Thymus (tissue), 11 donors: ENCODE data around the gene CORO2B. TPM values are rescaled to one million over a fixed set of nuclear protein-coding genes. Genes with fewer than 3 reads are reported as not detected.
A peak's percentile ranks its signal among the peaks of the same experiment; 100 is the strongest.

Source experiments
- DNase-seq, 9 donors: peaks; one replicate each; pipeline ENCODE4 v3.0.0-alpha.2; 2013; ENCODE audit warnings: low spot score in 9 of 9, low read depth in 6 of 9, missing footprints in 1 of 9
- H3K27ac ChIP-seq, 2 donors: one replicate each; pipeline ENCODE4 v1.5.1; 2013; ENCODE audit warnings: control low read depth in 1 of 2, low read depth in 1 of 2, low read length in 1 of 2, mild to moderate bottlenecking in 1 of 2, moderate library complexity in 1 of 2
- H3K27me3 ChIP-seq, 2 donors: one replicate each; pipeline ENCODE4 v1.5.1; 2013; ENCODE audit warnings: low read length in 1 of 2; ENCODE audit not compliant: control insufficient read depth in 2 of 2, insufficient read depth in 1 of 2
- H3K36me3 ChIP-seq, 2 donors: one replicate each; pipeline ENCODE4 v1.5.1; 2013; ENCODE audit warnings: low read length in 1 of 2, mild to moderate bottlenecking in 1 of 2, moderate library complexity in 1 of 2; ENCODE audit not compliant: control insufficient read depth in 2 of 2, insufficient read depth in 2 of 2
- H3K4me1 ChIP-seq, 2 donors: one replicate each; pipeline ENCODE4 v1.5.1; 2013; ENCODE audit warnings: low read length in 2 of 2; ENCODE audit not compliant: control insufficient read depth in 2 of 2, insufficient read depth in 2 of 2
- H3K4me3 ChIP-seq, 2 donors: one replicate each; pipeline ENCODE4 v1.5.1; 2013; ENCODE audit warnings: low read length in 2 of 2, control low read depth in 1 of 2, mild to moderate bottlenecking in 1 of 2
- H3K9me3 ChIP-seq, 2 donors: one replicate each; pipeline ENCODE4 v1.5.1; 2013; ENCODE audit warnings: low read length in 1 of 2, mild to moderate bottlenecking in 1 of 2; ENCODE audit not compliant: control insufficient read depth in 2 of 2, insufficient read depth in 1 of 2
- WGBS: extraction: QIAGEN DNeasy Blood & Tissue Kit; methylation state at CpG from one replicate; pipeline ENCODE4 v1.1.7; 2013; 5-methylcytosine and 5-hydroxymethylcytosine counted together
- polyA plus RNA-seq: library from polyadenylated mRNA; stranded (reverse); fragments of 200-250 nt; gene quantifications from one replicate; pipeline ENCODE4 v1.2.3, GENCODE V29; 2013
- total RNA-seq: library from RNA; stranded (reverse); fragments of 120-200 nt; gene quantifications from one replicate; pipeline ENCODE4 v1.2.4, GENCODE V29; 2013
- donor health status: healthy.

Gene CORO2B
- total and polyA plus RNA-seq, 2 donors, result 0.57 to 1.3 TPM

- Histone ChIP-seq H3K4me1 (no peaks in the 10 kb centered on the region), H3K36me3 (no peaks in the 10 kb centered on the region), H3K27ac (no peak overlapping the region), H3K4me3 (no peak overlapping the region), H3K27me3 (no peaks in the 10 kb centered on the region), H3K9me3 (no peaks in the 10 kb centered on the region)
- 86% methylated on average over 8 of the region's 8 CpGs for whole genome bisulfite sequencing
- DNase-seq, result no peak
Observed at GRCh38 chr15:68658641-68659358, 80.0 kb downstream of the CORO2B start.

GRCh38 chr15:68663526-68663925 lies 84.7 kb downstream of the CORO2B start:
- DNase-seq, result no peak
- Histone ChIP-seq H3K36me3 (no peaks in the 10 kb centered on the region), H3K27me3 (no peaks in the 10 kb centered on the region), H3K27ac (no peak overlapping the region), H3K4me1 (peaks cover 0 to 12% of the 10 kb centered on the region in 2 donors), H3K4me3 (no peak overlapping the region), H3K9me3 (no peaks in the 10 kb centered on the region)
- 97% methylated on average over 1 of the region's 1 CpG for WGBS

- Histone ChIP-seq H3K9me3 (no peaks in the 10 kb centered on the region), H3K27ac (no peak overlapping the region), H3K4me3 (no peak overlapping the region), H3K27me3 (no peaks in the 10 kb centered on the region), H3K36me3 (no peaks in the 10 kb centered on the region), H3K4me1 (peaks cover 0 to 12% of the 10 kb centered on the region in 2 donors)
- DNase-seq, result peak in 1 of 9 donors; percentile 22
- 28% methylated on average over 6 of the region's 6 CpGs for WGBS
Observed at GRCh38 chr15:68666120-68666811, 87.5 kb downstream of the CORO2B start.

- WGBS, result 72% methylated on average over 12 of the region's 12 CpGs
- no peaks in the 10 kb centered on the region for H3K9me3 ChIP-seq
- no peaks in the 10 kb centered on the region for H3K36me3 ChIP-seq
- no peaks in the 10 kb centered on the region for H3K27me3 ChIP-seq
- no peak overlapping the region for H3K27ac ChIP-seq
- H3K4me1 ChIP-seq, result peaks cover 0 to 12% of the 10 kb centered on the region in 2 donors
- DNase-seq, result no peak
- no peak overlapping the region for H3K4me3 ChIP-seq
Observed at GRCh38 chr15:68666812-68667450, 88.1 kb downstream of the CORO2B start.

- no peak for DNase-seq
- peaks cover 0 to 12% of the 10 kb centered on the region in 2 donors for H3K4me1 ChIP-seq
- H3K27ac ChIP-seq, result no peak overlapping the region
- H3K36me3 ChIP-seq, result no peaks in the 10 kb centered on the region
- no peaks in the 10 kb centered on the region for H3K27me3 ChIP-seq
- no peaks in the 10 kb centered on the region for H3K9me3 ChIP-seq
- no peak overlapping the region for H3K4me3 ChIP-seq
- 92% methylated on average over 18 of the region's 18 CpGs for WGBS
Observed at GRCh38 chr15:68667800-68668625, 89.2 kb downstream of the CORO2B start.

- WGBS, result 92% methylated on average over 11 of the region's 11 CpGs
- H3K27ac ChIP-seq, result no peak overlapping the region
Observed at GRCh38 chr15:68668926-68669600, 90.3 kb downstream of the CORO2B start.

GRCh38 chr15:68672251-68672650 lies 93.5 kb downstream of the CORO2B start:
- H3K36me3 ChIP-seq, result no peaks in the 10 kb centered on the region
- no peak overlapping the region for H3K4me3 ChIP-seq
- no peaks in the 10 kb centered on the region for H3K9me3 ChIP-seq
- WGBS, result 81% methylated on average over 4 of the region's 4 CpGs
- no peaks in the 10 kb centered on the region for H3K27me3 ChIP-seq
- no peak overlapping the region for H3K27ac ChIP-seq
- DNase-seq, result no peak
- peaks cover 0 to 6% of the 10 kb centered on the region in 2 donors for H3K4me1 ChIP-seq

More at GRCh38 chr15:68668926-68669600, 90.3 kb downstream of the CORO2B start:
- peaks cover 0 to 15% of the 10 kb centered on the region in 2 donors for H3K4me1 ChIP-seq
- no peaks in the 10 kb centered on the region for H3K27me3 ChIP-seq
- H3K9me3 ChIP-seq, result no peaks in the 10 kb centered on the region
- no peaks in the 10 kb centered on the region for H3K36me3 ChIP-seq
- H3K4me3 ChIP-seq, result no peak overlapping the region
- no peak for DNase-seq

GRCh38 chr15:68672781-68673205 lies 94.0 kb downstream of the CORO2B start:
- Histone ChIP-seq H3K9me3 (no peaks in the 10 kb centered on the region), H3K4me1 (peaks cover 0 to 6% of the 10 kb centered on the region in 2 donors), H3K27me3 (no peaks in the 10 kb centered on the region), H3K27ac (no peak overlapping the region), H3K4me3 (no peak overlapping the region), H3K36me3 (no peaks in the 10 kb centered on the region)
- no peak for DNase-seq
- WGBS, result 83% methylated on average over 4 of the region's 4 CpGs
